ENCODE results near the gene RAB3IP.

GRCh38 chr12:69844416-69844815 lies 105.8 kb downstream of the RAB3IP start:
- TF ChIP-seq CTCF (IDR thresholded peaks at IDR 0.05; ENCODE audit: borderline replicate concordance, extremely low read depth, low read length, poor library complexity, severe bottlenecking), result no peak
- no peak for TF ChIP-seq EZH2 (IDR thresholded peaks at IDR 0.05; ENCODE audit: borderline replicate concordance, low read depth, low read length, severe bottlenecking)
